Heart left ventricle (tissue), 13 donors: ENCODE data around the gene TMEM37.

Source experiments
- CTCF ChIP-seq, 12 donors: fragments of 200-600 bp; sonication (generic) in 4 of 12; IDR thresholded peaks; one replicate each; pipeline versions ENCODE4 v1.5.0 to v1.8.0; 2018 to 2022; ENCODE audit warnings: antibody characterized with exemption in 12 of 12, mild to moderate bottlenecking in 5 of 12
- POLR2A ChIP-seq, 2 donors: fragments of 450-650 bp; IDR thresholded peaks; one replicate each; pipeline ENCODE4 v1.6.1; 2017; ENCODE audit warnings: antibody characterized with exemption in 2 of 2, mild to moderate bottlenecking in 2 of 2, moderate library complexity in 2 of 2
- donor health status: ischemic (EF 13 %, LVEDD 7.1; RV severe dilation, severe dysfunction).
- donor health status: DM: no; HTN: yes; CAD: no.
- donor health status: DM: no; HTN: no; CAD: no.
- donor health status: ischemic (EF 25% LVEDD 6.9; RV normal size, moderate dysfunction).
- donor health status: ischemic (EF 25% LVEDD 5.7; RV mildly dilated, moderate dysfunction).
- donor health status: ischemic (EF 35%, LVEDD 5.7; RV mildly dilated, moderate dysfunction).
- donor health status: nonischemic (EF 11% LVEDD 7.7; RV severe dilation, severe dysfunction).
- donor health status: DM: yes; HTN: yes; CAD: no.
- donor health status: PGD.
- donor health status: ischemic (EF 29% LVEDD 5.4; RV normal size, mild dysfunction).
- donor health status: nonischemic (EF 23%, LVEDD 6.1; RV moderate dilation, normal function).

GRCh38 chr2:119419803-119420508, 11.7 kb upstream of the TMEM37 start:
- TF ChIP-seq CTCF (IDR thresholded peaks at IDR 0.05) = no peak
- no peak for TF ChIP-seq POLR2A (IDR thresholded peaks at IDR 0.05)
